Jurkat, Clone E6-1 (cell line): ENCODE data around the gene TRIM46.
"Not testable (repeated sequence)": the region's sequence is repeated elsewhere in the genome, so short reads cannot be mapped to it uniquely, and the experiment has no call there.

Experiments used
- DNase-seq: peaks from one replicate; pipeline ENCODE4 v3.0.0-alpha.2; 2011; ENCODE audit warnings: low read depth, low spot score
- H3K4me3 ChIP-seq: 2 replicates; pipeline ENCODE4 v1.5.1; 2011; ENCODE audit warnings: mild to moderate bottlenecking, low read length, control low read depth, moderate library complexity

TRIM46 gene

DNA sequence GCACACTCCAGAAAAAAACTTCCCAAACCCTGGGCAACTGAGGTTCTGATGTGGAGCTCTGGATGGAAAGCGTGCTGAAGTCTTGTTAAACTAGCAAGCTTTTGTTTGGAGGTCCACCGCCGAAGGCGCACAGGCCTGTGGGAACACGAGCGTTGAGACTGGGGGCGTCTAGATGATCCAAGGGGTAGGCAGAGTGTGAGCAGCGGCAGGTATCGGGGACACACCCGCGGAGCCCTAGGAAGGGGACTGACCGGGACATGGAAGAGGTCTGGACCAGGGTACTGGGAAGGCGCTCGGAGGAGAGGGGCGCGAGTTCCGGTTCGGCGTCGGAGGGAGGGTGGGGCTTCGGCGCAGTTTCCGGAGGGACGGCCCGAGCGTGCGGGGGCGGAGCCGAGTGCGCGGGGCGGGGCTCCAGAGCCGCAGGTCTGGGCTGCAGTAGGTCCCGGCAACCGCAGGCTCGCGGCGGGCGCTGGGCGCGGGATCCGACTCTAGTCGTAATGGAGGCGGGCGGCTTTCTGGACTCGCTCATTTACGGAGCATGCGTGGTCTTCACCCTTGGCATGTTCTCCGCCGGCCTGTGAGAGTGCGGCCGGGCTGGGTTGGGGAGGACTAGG lies 38.1 kb upstream of the TRIM46 start, which contains the start of gene SLC50A1:
Gene SLC50A1 (plus strand): TSS at position 438 of the 614 bp plus-strand sequence. CDS start 60 bp downstream, at position 498.
- DNase-seq: peak; percentile 79
- H3K4me3 ChIP-seq: peak within 1 kb of the TSS; percentile 98

DNA sequence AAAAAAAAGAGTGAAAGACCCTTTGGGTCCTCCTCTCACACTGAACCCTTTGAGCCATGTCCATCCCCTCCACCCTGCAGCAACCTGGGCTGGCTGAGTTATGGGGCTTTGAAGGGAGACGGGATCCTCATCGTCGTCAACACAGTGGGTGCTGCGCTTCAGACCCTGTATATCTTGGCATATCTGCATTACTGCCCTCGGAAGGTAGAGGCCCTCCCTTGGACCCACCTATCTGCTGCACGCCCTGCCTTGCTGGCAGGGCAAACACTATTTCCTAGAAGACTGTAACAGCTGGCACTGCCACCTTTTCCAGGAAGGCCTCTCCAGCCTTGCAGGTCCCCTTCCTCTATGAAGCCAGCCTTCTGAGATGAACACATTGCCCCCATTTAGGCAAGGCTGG lies 36.9 kb upstream of the TRIM46 start:
- DNase-seq: no peak
- H3K4me3 ChIP-seq: no peak overlapping the region

GRCh38 chr1:155137154-155137949 lies 36.3 kb upstream of the TRIM46 start:
- H3K4me3 ChIP-seq: no peak overlapping the region
- no peak for DNase-seq

DNA sequence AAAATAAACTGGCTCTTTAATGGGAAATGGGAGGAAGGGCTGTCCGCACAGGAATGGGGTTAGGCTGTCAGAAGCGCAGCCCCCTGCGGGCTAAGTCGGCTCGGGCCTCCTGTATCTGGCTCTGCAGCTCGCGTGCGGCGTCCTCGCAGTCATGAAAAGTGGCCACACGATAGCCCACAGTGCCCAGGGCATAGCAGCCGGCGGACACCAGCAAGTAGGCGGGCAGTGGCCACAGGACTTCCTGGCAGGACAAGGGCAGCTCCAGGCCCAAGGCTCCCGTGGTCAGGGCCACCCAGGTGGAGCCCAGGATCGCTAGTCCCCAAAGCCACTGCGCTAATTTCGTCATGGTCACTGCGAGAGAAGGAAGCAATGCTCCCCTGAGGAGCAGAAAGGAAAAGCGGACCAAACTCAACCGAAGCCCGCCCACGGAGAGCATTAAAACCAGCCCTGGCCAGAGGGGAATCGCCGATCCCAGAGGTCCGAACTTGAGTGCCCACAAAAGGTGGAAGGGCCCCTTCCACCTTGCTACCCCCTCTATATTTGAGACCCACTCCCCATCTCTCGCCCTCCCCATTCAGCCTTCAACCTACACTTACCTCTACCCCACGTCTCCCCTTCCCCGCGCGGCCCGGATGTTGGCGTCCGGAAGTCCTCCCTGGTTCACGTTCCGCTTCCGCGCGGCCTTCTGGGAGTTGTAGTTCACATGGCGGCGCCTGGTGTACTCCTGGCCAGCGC lies 33.6 kb upstream of the TRIM46 start, which contains the start of gene DPM3:
Gene DPM3 (minus strand): TSS at position 637 of the 735 bp plus-strand sequence. CDS start 291 bp downstream, at position 346.
- peak within 1 kb of the TSS; percentile 98 for H3K4me3 ChIP-seq
- peak; percentile 76 for DNase-seq

GRCh38 chr1:155140630-155140953 lies 33.1 kb upstream of the TRIM46 start:
- DNase-seq: no peak
- peak overlapping the region; percentile 98 for H3K4me3 ChIP-seq

GRCh38 chr1:155141749-155142148 lies 31.9 kb upstream of the TRIM46 start:
- no peak overlapping the region for H3K4me3 ChIP-seq
- DNase-seq: no peak

DNA sequence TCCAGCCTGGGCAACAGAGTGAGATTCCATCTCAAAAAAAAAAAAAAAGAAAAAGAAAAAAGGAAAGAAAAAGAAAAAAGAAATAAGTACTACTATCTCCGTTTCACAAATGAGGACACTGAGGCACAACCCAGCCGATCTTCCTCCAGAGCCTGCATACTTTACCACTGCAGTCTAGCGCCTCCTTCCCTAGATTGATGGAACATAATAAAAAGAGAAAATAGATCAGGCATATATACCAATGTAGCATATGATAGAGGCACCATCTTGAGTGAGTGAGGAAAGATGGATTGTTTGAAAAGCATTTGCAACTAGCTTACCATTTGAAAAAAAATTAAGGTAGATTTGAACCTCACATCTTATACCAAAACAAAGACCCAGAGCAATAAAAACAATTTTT lies 28.2 kb upstream of the TRIM46 start:
- no peak overlapping the region for H3K4me3 ChIP-seq
- no peak for DNase-seq

DNA sequence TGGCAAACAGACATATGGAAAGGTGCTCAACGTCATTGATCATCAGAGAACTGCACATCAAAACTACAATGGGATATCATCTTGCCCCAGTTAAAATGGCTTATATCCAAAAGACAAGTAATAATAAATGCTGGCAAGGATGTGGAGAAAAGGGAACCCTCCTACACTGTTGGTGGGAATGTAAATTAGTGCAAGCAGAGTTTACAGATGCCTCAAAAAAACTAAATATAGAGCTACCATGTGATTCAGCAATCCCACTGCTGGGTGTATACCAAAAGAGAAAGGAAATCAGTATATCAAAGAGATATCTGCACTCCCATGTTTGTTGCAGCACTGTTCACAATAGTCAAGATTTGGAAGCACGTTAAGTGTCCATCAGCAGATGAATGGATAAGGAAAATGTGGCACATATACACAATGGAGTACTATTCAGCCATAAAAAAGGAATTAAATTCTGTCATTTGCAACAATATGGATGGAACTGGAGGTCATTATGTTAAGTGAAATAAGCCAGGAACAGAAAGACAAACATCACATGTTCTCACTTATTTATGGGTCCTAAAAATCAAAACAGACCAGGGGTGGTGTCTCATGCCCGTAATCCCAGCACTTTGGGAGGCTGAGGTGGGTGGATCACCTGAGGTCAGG lies 17.5 kb upstream of the TRIM46 start:
- H3K4me3 ChIP-seq, DNase-seq: not testable (repeated sequence)

DNA sequence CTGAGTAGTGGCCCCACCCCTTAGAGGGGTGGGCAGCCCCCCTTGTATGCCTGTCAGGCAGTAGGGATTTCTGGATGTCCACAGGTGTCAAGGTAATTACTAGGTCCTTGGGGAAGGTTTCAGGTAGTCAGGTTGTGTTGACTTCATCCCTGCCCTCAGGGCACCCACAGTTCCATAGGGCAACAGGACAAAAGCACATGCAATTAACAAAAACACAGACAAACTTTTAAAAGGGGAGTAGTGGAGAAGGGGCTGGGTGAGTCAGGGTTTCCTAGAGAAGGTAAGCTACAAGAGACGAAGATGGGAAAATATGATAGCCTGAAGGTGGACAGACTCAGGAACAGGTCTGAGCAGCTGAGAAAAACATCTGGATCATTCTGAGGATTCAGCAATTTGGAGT lies 14.7 kb upstream of the TRIM46 start:
- no peak overlapping the region for H3K4me3 ChIP-seq
- DNase-seq: no peak

DNA sequence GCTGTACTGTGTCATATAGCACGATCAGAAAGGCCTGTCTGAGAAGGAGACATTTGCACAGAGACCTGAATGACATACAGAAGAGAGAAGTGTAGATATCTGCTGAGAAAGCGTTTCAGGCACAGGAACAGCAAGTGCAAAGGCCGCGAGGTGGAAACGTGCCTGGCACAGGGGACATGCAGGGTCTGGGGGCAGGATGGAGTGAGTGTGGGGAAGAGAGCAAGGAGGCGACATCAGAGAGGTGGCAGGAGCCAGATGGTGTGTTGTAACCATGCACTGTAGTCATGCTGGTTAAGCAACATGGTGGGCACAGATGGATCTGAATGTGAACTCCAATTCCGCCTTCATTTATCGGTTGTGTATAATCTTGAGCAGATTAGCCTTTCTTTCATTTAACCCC lies 13.5 kb upstream of the TRIM46 start:
- no peak for DNase-seq
- no peak overlapping the region for H3K4me3 ChIP-seq

DNA sequence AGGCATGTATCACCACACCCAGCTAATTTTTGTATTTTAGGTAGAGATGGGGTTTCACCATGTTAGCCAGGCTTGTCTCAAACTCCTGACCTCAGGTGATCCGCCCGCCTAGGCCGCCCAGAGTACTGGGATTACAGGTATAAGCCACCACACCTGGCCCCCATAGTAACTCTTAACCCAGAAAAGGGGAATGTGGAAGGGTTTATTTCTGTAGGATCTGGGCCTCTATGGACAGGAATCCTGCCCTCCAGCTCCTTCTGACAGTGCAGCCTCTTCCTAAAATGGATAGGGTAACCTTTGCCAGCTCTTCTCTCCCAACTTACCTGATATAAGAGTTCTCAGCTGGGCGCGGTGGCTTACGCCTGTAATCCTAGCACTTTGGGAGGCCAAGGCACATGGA lies 11.0 kb upstream of the TRIM46 start:
- DNase-seq, H3K4me3 ChIP-seq: not testable (repeated sequence)

- DNase-seq, H3K4me3 ChIP-seq: not testable (repeated sequence)
These were observed 9.9 kb upstream of the TRIM46 start for GRCh38 chr1:155163785-155164184.

GRCh38 chr1:155164625-155165024 lies 9.0 kb upstream of the TRIM46 start:
- DNase-seq, H3K4me3 ChIP-seq: not testable (repeated sequence)

GRCh38 chr1:155166051-155166470 lies 7.6 kb upstream of the TRIM46 start:
- H3K4me3 ChIP-seq: no peak overlapping the region
- no peak for DNase-seq

DNA sequence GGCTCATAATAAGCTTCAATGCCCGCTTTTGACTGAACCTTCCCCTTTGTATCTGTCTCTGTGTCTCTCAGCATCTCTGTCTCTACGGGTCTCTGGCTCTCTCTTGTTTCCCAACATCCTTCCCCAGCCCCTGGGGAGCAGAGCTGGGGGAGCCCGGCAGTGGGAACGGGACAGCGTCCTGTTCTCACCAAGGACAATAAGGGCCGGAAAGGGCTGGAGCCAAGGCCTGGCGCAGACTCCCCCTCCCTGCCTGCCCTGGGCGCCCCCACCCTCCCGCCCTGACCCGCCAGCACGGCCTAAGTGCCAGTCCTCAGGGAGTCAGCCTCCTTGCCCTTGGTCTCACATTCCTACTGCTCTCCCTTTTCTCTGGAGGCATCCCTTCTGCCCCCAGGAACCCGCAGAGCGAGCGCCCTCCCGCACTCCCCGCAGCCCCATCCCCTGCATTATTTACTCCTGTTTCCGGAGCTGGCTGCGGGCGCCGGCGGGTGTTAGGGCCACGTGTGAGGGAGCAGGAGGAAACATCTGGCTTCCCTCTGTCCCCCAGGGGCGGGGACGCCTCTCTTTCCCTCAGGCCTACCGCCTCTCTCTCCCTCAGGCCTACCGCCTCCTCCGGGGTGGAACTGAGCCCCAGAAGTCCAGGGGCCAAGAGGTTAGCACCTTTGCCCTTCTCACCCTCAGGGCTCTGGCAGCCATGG lies 7.0 kb upstream of the TRIM46 start:
- H3K4me3 ChIP-seq: no peak overlapping the region
- no peak for DNase-seq

GRCh38 chr1:155167166-155168104 lies 6.2 kb upstream of the TRIM46 start:
- peak; percentile 69 for DNase-seq
- no peak overlapping the region for H3K4me3 ChIP-seq

- not testable (repeated sequence) for DNase-seq, H3K4me3 ChIP-seq
These were observed 5.6 kb upstream of the TRIM46 start for GRCh38 chr1:155168105-155168445.
